Psoas muscle (tissue), 8 donors: ENCODE results near the gene STX11. TPM values are rescaled to one million over a fixed set of nuclear protein-coding genes. Genes with fewer than 3 reads are reported as not detected.

Experiments used
- ATAC-seq, 4 donors: fragments of 200-7000 bp; cut with Tn5 transposase; one replicate each; pipeline ENCODE4 v1.9.1; 2020; ENCODE audit warnings: moderate library complexity in 3 of 4, mild to moderate bottlenecking in 2 of 4
- DNase-seq, 2 donors: peaks; one replicate each; pipeline ENCODE4 v3.0.0-alpha.2; 2020
- H3K27ac ChIP-seq: fragments of 200-600 bp; one replicate; pipeline ENCODE4 v1.8.0; 2022
- H3K27me3 ChIP-seq, 3 donors: fragments of 200-600 bp in 1 of 3; one replicate each; pipeline versions ENCODE4 v1.6.1 to v1.8.0; 2013 to 2022; ENCODE audit warnings: low read length in 2 of 3, mild to moderate bottlenecking in 2 of 3, moderate library complexity in 1 of 3; ENCODE audit not compliant: insufficient read depth in 3 of 3
- H3K36me3 ChIP-seq, 2 donors: fragments of 200-600 bp in 1 of 2; one replicate each; pipeline versions ENCODE4 v1.6.1 to v1.8.0; 2013 to 2022; ENCODE audit warnings: low read depth in 1 of 2, mild to moderate bottlenecking in 1 of 2, moderate library complexity in 1 of 2; ENCODE audit not compliant: insufficient read depth in 1 of 2
- H3K4me1 ChIP-seq: fragments of 200-600 bp; one replicate; pipeline ENCODE4 v1.8.0; 2022
- H3K4me3 ChIP-seq: fragments of 200-600 bp; one replicate; pipeline ENCODE4 v1.8.0; 2022; ENCODE audit warnings: mild to moderate bottlenecking
- H3K9me3 ChIP-seq: fragments of 200-600 bp; one replicate; pipeline ENCODE4 v1.8.0; 2022
- CTCF ChIP-seq: fragments of 200-600 bp; IDR thresholded peaks from one replicate; pipeline ENCODE4 v1.8.0; 2022; ENCODE audit warnings: antibody characterized with exemption
- WGBS, 3 donors: extraction: QIAGEN DNeasy Blood & Tissue Kit; methylation state at CpG; one replicate each; pipeline versions ENCODE4 v1.1.6 to v1.1.7; 2013; 5-methylcytosine and 5-hydroxymethylcytosine counted together
- intact Hi-C, 2 donors: fragments of 100-400 bp; cut with DNase I; formaldehyde crosslinking; loops; one replicate each; pipeline versions ENCODE4 v1.11.0 to v1.14.2; 2022
- polyA plus RNA-seq, 3 donors: library from polyadenylated mRNA; stranded (reverse); fragments of 200-250 nt; gene quantifications; one replicate each; pipeline ENCODE4 v1.2.3, GENCODE V29; 2013
- total RNA-seq, 4 donors: library from RNA; stranded (reverse); fragmentation: NEBNext Ultra II Directional in 2 of 4; extraction: Animal tissue kit (Norgen Biotek cat#: 25700) in 2 of 4; gene quantifications; one replicate each; pipeline versions ENCODE4 v1.2.1 to v1.2.4, GENCODE V29; 2021 to 2023
- donor health status: healthy with polysubstance abuse.
- donor health status: DM: no; HTN: no; CAD: no; lungs with moderate emphysema.
- donor health status: Bipolar disorder and iron deficiency.
- donor health status: healthy.
- donor health status: DM: yes; HTN: yes; CAD: no.
- donor health status: DM: no; HTN: no; CAD: no.
- donor health status: DM: no; HTN: no; CAD: no.
- donor health status: DM: yes; HTN: yes; CAD: no.

STX11 gene
- total and polyA plus RNA-seq, 7 donors: 1.2 to 4.6 (median 1.4) TPM

DNA sequence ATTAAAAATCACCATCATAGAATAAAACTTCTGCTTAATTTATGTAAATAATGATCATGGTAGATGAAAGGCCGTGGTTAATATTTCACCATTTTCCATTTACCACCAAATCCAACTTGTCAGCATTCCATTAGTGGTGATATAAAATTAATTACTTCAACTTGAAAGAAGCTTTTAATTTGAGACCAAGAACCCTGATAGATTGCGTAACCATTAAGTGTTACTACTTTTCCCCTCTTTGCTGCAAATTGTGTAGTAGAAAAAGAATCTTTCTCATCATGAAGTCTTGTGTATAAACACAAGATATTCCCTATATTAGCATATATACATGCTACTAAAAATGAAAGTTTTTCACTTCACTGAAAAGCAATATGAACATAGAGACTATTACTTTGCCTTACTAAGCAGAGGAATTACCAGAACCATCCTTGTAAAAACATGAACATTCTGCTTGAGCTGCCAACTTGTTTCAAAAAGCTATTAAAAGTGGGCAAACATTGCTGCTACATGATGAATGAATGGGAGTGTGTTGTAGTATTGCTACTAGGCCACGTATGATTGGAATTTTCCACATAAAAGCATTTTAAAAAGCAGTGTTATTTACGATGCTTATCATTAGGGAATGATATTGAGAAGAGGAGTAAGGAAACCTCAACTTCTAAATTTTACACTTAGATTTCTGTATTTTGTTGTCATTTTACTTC is 35.0 kb downstream of the STX11 start:
- no peaks in the 10 kb centered on the region for H3K4me1 ChIP-seq
- no peak for ATAC-seq
- H3K27ac ChIP-seq: no peak overlapping the region
- 69 to 81% (median 70%) methylated on average over 4 of the region's 4 CpGs for whole genome bisulfite sequencing, 3 donors
- no peak for DNase-seq
- no peaks in the 10 kb centered on the region for H3K27me3 ChIP-seq
- no peak overlapping the region for H3K4me3 ChIP-seq
- H3K9me3 ChIP-seq: no peaks in the 10 kb centered on the region
- H3K36me3 ChIP-seq: peaks cover 0 to 12% of the 10 kb centered on the region in 2 donors
- intact Hi-C loops: no loop called here
- TF ChIP-seq CTCF: no peak

DNA sequence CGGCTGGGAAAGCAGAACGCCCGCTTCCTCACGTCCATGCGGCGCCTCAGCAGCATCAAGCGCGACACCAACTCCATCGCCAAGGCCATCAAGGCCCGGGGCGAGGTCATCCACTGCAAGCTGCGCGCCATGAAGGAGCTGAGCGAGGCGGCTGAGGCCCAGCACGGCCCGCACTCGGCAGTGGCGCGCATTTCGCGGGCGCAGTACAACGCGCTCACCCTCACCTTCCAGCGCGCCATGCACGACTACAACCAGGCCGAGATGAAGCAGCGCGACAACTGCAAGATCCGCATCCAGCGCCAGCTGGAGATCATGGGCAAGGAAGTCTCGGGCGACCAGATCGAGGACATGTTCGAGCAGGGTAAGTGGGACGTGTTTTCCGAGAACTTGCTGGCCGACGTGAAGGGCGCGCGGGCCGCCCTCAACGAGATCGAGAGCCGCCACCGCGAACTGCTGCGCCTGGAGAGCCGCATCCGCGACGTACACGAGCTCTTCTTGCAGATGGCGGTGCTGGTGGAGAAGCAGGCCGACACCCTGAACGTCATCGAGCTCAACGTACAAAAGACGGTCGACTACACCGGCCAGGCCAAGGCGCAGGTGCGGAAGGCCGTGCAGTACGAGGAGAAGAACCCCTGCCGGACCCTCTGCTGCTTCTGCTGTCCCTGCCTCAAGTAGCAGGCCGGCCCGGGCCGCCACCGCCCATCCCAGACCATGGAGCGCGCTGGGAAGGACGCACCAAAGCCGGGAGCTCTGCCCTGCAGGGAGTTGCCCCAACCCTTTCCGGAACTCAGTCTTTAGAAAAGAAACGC is 36.7 kb downstream of the STX11 start:
- H3K36me3 ChIP-seq: peaks cover 0 to 12% of the 10 kb centered on the region in 2 donors
- no peak overlapping the region for H3K4me3 ChIP-seq
- no peaks in the 10 kb centered on the region for H3K4me1 ChIP-seq
- intact Hi-C loops: no loop called here
- DNase-seq: no peak
- H3K9me3 ChIP-seq: no peaks in the 10 kb centered on the region
- TF ChIP-seq CTCF: no peak
- H3K27ac ChIP-seq: no peak overlapping the region
- ATAC-seq: no peak
- 90 to 91% (median 91%) methylated on average over 79 of the region's 79 CpGs for WGBS, 3 donors
- H3K27me3 ChIP-seq: no peaks in the 10 kb centered on the region

DNA sequence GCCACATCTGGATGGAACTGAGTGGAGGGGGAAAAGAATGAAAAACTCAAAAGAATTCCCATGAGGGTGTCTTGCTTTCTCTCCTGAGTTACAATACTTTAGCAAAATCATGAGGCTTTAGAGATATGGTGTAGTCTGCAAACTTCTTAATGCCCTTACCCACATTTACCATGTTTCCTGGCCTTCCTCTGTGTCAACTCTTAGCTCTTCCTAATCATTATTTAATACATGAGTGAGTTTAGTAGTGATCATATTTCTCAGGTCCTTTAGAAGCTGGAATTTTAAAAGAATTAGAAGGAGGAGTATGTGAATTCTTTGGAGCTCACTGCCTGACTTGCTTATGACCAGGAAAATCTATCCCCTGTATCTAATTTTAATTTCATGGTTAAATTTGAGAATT is 39.0 kb downstream of the STX11 start:
- Histone ChIP-seq H3K27me3 (no peaks in the 10 kb centered on the region), H3K4me3 (no peak overlapping the region), H3K36me3 (peaks cover 0 to 12% of the 10 kb centered on the region in 2 donors), H3K27ac (no peak overlapping the region), H3K9me3 (no peaks in the 10 kb centered on the region), H3K4me1 (no peaks in the 10 kb centered on the region)
- TF ChIP-seq CTCF: no peak
- DNase-seq (no peak), ATAC-seq (no peak)
- intact Hi-C loops: no loop called here

DNA sequence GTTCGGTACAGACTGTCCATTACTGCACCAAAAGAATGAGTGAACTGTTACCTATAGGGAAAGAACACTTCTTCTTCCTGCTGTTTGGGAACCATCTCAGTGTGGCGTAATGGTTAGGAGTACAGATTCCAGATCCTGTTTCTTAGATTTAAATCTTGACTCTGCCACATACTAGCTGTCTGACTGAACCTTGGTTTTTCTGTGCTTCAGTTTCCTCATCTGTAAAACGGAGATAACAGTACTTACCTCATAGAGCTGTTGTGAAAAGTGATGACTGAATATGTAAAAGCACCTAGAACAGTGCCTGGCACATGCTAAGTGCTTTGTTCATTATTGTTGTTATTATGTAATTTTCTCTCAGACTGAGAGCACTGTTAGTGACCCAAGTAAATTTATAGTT is 39.8 kb downstream of the STX11 start:
- no peaks in the 10 kb centered on the region for H3K27me3 ChIP-seq
- no peak overlapping the region for H3K4me3 ChIP-seq
- no peak overlapping the region for H3K27ac ChIP-seq
- intact Hi-C loops: no loop called here
- H3K9me3 ChIP-seq: no peaks in the 10 kb centered on the region
- no peak for ATAC-seq
- no peak for TF ChIP-seq CTCF
- DNase-seq: no peak
- H3K36me3 ChIP-seq: peaks cover 0 to 12% of the 10 kb centered on the region in 2 donors
- H3K4me1 ChIP-seq: no peaks in the 10 kb centered on the region
- WGBS, 3 donors: 41 to 68% (median 55%) methylated on average over 3 of the region's 3 CpGs
